Measurements from ENCODE around the gene XRCC3.

The XRCC3 gene

DNA sequence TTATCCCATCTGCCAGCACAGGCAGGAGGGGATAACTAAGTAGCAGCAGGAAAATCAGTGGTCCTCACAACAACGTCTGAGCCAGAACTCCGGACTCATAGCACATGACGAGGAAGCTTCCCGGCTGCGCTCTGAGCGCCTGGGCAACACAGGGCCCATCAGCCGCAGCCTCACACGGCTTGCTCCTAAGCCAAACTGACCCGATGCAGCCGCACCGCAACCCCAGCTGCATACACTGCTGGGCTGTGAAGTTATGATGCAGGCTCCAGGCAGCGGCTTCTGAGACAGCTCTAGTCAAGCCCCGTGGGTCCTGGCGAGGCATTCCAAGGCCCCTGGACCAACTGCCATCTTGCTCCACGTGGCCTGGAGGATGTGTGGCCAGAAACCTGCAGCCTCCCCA, 28.4 kb upstream of the XRCC3 start:
- no peak for DNase-seq (ENCODE audit: low read depth)
- TF ChIP-seq, protein P1, sequence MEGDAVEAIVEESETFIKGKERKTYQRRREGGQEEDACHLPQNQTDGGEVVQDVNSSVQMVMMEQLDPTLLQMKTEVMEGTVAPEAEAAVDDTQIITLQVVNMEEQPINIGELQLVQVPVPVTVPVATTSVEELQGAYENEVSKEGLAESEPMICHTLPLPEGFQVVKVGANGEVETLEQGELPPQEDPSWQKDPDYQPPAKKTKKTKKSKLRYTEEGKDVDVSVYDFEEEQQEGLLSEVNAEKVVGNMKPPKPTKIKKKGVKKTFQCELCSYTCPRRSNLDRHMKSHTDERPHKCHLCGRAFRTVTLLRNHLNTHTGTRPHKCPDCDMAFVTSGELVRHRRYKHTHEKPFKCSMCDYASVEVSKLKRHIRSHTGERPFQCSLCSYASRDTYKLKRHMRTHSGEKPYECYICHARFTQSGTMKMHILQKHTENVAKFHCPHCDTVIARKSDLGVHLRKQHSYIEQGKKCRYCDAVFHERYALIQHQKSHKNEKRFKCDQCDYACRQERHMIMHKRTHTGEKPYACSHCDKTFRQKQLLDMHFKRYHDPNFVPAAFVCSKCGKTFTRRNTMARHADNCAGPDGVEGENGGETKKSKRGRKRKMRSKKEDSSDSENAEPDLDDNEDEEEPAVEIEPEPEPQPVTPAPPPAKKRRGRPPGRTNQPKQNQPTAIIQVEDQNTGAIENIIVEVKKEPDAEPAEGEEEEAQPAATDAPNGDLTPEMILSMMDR (IDR thresholded peaks at IDR 0.05; ENCODE audit: low read depth, low read length, missing control alignments): no peak
- no peak overlapping the region for H3K4me3 ChIP-seq (ENCODE audit: low read depth, low read length)

DNA sequence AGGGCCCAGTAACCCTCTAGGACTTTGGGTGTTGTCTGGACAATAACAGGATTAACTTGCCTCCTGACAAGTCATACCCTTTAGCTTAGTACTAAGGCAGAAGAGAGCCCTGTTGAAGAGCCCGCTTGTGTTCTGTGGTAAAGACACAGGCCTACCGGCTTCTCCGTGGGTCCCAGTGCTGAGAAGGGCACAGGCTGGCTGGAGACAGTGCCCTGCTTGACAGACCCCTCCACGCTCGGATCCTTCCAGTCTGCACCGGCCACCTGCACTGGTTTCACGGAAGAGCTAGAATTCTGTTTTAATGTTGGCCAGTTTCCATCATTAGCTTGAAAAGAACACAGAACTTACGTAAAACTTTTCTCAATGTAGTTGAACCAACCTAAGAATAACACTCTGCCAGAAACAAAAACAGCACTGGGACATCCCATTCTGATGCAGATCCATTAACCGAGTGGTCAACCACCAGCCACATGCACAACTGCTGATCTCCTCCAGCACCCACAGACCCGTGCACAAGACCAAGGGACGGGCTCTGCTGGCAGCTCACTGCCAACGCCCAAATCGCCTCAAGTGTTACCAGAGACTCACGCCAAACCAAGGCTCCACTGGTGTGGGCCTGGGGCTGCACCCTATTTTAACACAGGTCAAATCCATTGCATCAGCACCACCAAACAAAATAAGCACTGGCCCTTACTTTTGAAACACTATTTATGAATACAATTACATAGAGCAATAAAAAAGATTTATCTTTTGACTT, 27.4 kb upstream of the XRCC3 start:
- TF ChIP-seq, protein P1 (IDR thresholded peaks at IDR 0.05; ENCODE audit: low read depth, low read length, missing control alignments): no peak
- DNase-seq (ENCODE audit: low read depth): no peak
- H3K4me3 ChIP-seq (ENCODE audit: low read depth, low read length): no peak overlapping the region

DNA sequence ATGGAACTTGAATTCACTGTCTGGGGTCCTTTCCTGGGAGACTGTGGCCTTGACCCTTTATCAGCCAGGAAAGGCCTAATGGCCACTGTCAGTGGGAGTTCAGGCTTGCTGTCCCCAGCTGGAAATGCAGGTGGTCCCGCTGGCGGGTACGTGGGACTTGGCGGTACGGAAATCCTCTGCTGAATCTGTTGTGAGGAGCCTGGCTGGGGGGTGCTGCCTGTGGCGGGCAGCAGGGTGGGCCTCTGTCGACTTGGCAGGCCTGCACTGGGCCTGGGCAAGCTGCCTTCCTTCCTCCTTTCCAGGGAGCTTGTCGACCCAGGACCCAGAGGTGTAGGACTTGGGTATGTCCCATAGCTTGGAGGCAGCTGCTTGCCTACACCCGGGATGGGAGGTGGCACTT, 26.6 kb upstream of the XRCC3 start:
- H3K4me3 ChIP-seq (ENCODE audit: low read depth, low read length): no peak overlapping the region
- DNase-seq (ENCODE audit: low read depth): no peak
- TF ChIP-seq, protein P1 (IDR thresholded peaks at IDR 0.05; ENCODE audit: low read depth, low read length, missing control alignments): no peak

DNA sequence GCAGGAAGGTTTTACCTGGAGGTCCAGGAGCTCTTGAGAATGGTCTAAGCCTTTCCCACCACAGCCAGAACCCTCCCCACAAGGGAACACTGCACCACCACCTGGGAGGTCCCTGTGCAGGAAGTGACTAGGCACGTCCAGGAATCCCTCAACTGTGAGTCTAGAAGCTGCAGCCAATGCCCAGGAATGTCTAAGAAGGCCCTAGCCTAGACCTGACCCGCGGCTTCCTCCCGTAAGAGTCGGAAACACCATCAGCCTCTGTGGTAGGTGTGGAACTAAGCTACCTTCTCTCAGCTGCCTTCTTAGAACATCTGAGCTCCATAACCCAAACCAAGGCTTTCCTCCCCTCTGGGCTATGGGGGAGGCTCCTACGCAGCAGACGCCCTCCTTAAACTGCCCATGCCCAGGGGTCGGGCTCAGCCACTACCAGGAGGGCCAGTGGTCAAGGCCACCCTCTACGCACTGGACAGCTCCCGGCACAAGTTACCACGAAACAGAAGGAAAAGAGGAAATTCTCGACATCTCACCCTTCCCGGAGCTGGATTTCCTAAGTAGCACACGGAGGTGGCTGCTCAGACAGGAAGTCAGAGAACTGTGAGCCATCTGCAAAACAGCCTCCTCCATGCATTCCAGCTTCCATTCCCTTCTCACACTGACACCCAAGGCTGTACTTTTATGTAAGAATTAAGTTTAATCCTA, 25.9 kb upstream of the XRCC3 start:
- DNase-seq (ENCODE audit: low read depth): no peak
- H3K4me3 ChIP-seq (ENCODE audit: low read depth, low read length): no peak overlapping the region
- TF ChIP-seq, protein P1 (IDR thresholded peaks at IDR 0.05; ENCODE audit: low read depth, low read length, missing control alignments): no peak

DNA sequence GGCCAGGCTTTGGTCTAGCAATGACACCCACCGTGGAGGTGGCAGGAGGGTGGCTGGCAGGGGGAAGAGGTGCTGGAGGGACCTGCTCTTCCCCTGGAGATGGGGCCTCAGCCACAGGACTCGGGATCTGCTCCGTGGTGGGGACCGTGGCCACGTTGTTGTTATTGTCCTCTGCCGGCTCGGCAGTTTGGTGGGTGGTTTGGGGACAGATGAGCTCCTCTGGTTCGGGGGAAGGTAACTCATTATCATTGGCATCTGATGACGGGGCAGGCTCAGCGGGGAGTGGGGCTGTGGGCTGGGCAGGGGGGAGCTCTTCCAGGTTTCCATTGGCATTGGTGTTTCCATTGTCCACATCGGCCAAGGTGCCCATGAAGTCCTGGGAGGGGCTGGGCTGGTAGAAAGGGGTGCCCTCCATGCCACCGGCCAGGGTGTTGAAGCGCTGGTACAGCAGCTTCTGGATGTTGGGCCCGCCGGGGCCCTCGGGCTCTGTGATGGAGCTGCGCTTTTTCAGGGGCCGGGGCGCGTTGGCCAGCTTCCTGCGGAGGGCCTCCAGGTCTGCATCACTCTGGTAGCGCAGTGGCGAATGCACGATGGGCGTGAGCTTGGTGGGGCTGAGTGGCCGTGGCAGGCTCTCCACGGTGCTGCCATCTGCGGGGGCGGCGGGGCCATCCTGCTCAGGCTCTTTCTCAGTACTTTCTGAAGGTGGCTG, 24.7 kb upstream of the XRCC3 start:
- TF ChIP-seq, protein P1 (IDR thresholded peaks at IDR 0.05; ENCODE audit: low read depth, low read length, missing control alignments): no peak
- no peak overlapping the region for H3K4me3 ChIP-seq (ENCODE audit: low read depth, low read length)
- DNase-seq (ENCODE audit: low read depth): no peak

DNA sequence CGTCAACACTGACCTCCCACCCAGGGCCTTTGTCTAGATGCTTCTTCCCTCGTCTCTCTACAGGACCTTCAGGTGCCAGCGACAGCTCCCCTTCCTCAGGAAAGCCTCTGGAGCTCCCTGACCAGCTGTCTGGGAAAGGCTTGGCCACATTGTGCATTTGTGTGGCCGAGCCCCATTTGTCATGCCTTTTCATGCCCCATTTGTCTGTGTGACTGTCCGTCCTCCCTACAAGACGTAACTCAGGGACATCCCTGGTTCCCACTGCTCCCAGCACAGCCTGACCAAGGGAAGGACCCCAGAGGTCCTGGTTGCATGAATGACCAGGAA, 24.2 kb upstream of the XRCC3 start:
- no peak for DNase-seq (ENCODE audit: low read depth)
- H3K4me3 ChIP-seq (ENCODE audit: low read depth, low read length): no peak overlapping the region
- TF ChIP-seq, protein P1 (IDR thresholded peaks at IDR 0.05; ENCODE audit: low read depth, low read length, missing control alignments): no peak
